SK-N-SH (cell line): ENCODE results near the gene PLA2G1B. TPM values are rescaled to one million over a fixed set of nuclear protein-coding genes. Genes with fewer than 3 reads are reported as not detected.

ENCODE experiments used
- CTCF ChIA-PET: fragments of 300-600, 350-600 bp; formaldehyde crosslinking; extraction: SDS; loops from one replicate; lab custom pipeline; 2021; lab: Yijun Ruan, JAX
- POLR2A ChIA-PET: fragments of 350-600 bp; sonication (Branson Sonifier 250); formaldehyde crosslinking; extraction: SDS; loops from one replicate; lab custom pipeline; 2020; ENCODE audit warnings: antibody characterized with exemption, inconsistent platforms; lab: Yijun Ruan, JAX
- DNase-seq: peaks from one replicate; pipeline ENCODE4 v3.0.0; 2012
- H2AFZ ChIP-seq: fragments of 200-600 bp; sonication (generic); 2 replicates; pipeline ENCODE4 v1.8.1; 2016; ENCODE audit warnings: antibody characterized with exemption, mild to moderate bottlenecking, low read depth
- H3F3A ChIP-seq: fragments of 200-600 bp; sonication (generic); replicated peaks from 2 replicates; pipeline ENCODE3; 2016; ENCODE audit warnings: antibody characterized with exemption, mild to moderate bottlenecking; ENCODE audit not compliant: insufficient read depth
- H3K27ac ChIP-seq, 2 experiments: fragments of 200-500 bp in 1 of 2; fragments of 200-600 bp in 1 of 2; sonication (Bioruptor generic) in 1 of 2; sonication (generic), shearing (Covaris generic) in 1 of 2; 2 replicates each; pipeline versions ENCODE4 v1.5.1 to v1.6.1; 2014 to 2016; ENCODE audit warnings: low read depth in 2 of 2, inconsistent platforms in 1 of 2, low read length in 1 of 2, mild to moderate bottlenecking in 1 of 2, mixed read lengths in 1 of 2
- H3K27me3 ChIP-seq: fragments of 200-600 bp; sonication (generic), shearing (Covaris generic); 2 replicates; pipeline ENCODE4 v1.6.1; 2016; ENCODE audit warnings: mixed run types; ENCODE audit not compliant: insufficient read depth
- H3K36me3 ChIP-seq, 2 experiments: fragments of 200-500 bp in 1 of 2; fragments of 200-600 bp in 1 of 2; sonication (Bioruptor generic) in 1 of 2; sonication (generic) in 1 of 2; replicated peaks in 1 of 2; 2 replicates each; pipeline versions ENCODE3 to v1.5.1; 2014 to 2016; ENCODE audit warnings: low read length in 1 of 2, mild to moderate bottlenecking in 1 of 2; ENCODE audit not compliant: insufficient read depth in 2 of 2, control insufficient read depth in 1 of 2
- H3K4me1 ChIP-seq, 2 experiments: fragments of 200-500 bp in 1 of 2; fragments of 200-600 bp in 1 of 2; sonication (Bioruptor generic) in 1 of 2; sonication (generic), shearing (Covaris generic) in 1 of 2; 2 replicates each; pipeline versions ENCODE4 v1.5.1 to v1.6.1; 2014 to 2016; ENCODE audit warnings: low read depth in 1 of 2, low read length in 1 of 2, mixed run types in 1 of 2; ENCODE audit not compliant: insufficient read depth in 2 of 2, control insufficient read depth in 1 of 2
- H3K4me2 ChIP-seq: fragments of 200-600 bp; sonication (generic), shearing (Covaris generic); 2 replicates; pipeline ENCODE4 v1.6.1; 2017; ENCODE audit warnings: mixed run types
- H3K4me3 ChIP-seq, 2 experiments: fragments of 200-500 bp in 1 of 2; fragments of 200-600 bp in 1 of 2; sonication (Bioruptor generic) in 1 of 2; sonication (generic), shearing (Covaris generic) in 1 of 2; 2 replicates each; pipeline versions ENCODE4 v1.5.1 to v1.8.1; 2014 to 2016; ENCODE audit warnings: low read depth in 2 of 2, inconsistent platforms in 1 of 2, low read length in 1 of 2, mild to moderate bottlenecking in 1 of 2, mixed read lengths in 1 of 2, moderate library complexity in 1 of 2
- H3K79me2 ChIP-seq: fragments of 200-600 bp; sonication (generic); 2 replicates; pipeline ENCODE4 v1.8.1; 2017; ENCODE audit warnings: mild to moderate bottlenecking; ENCODE audit not compliant: insufficient read depth
- H3K9ac ChIP-seq: fragments of 200-600 bp; sonication (generic); 2 replicates; pipeline ENCODE4 v1.6.1; 2017; ENCODE audit warnings: mixed run types
- H3K9me2 ChIP-seq: fragments of 200-600 bp; sonication (generic); 2 replicates; pipeline ENCODE4 v1.6.1; 2017; ENCODE audit warnings: mixed run types
- H3K9me3 ChIP-seq: fragments of 200-600 bp; sonication (generic); 2 replicates; pipeline ENCODE4 v1.6.1; 2017; ENCODE audit warnings: mixed run types, mild to moderate bottlenecking, moderate library complexity
- H4K20me1 ChIP-seq: fragments of 200-600 bp; sonication (generic); 2 replicates; pipeline ENCODE4 v1.6.1; 2017; ENCODE audit warnings: mild to moderate bottlenecking, mixed run types; ENCODE audit not compliant: insufficient read depth
- CHD2 ChIP-seq: fragments of 150-350 bp; IDR thresholded peaks from 2 replicates; pipeline ENCODE4 v1.6.1; 2018; ENCODE audit warnings: low read length; ENCODE audit not compliant: partially characterized antibody
- EP300 ChIP-seq, 2 experiments: IDR thresholded peaks; 2 replicates each; pipeline versions ENCODE4 v1.4.0 to v1.6.1; 2012; ENCODE audit warnings: borderline replicate concordance in 1 of 2, low read depth in 1 of 2, low read length in 1 of 2
- FOSL2 ChIP-seq: IDR thresholded peaks from 2 replicates; pipeline ENCODE4 v1.4.0; 2012; ENCODE audit warnings: low read depth, mild to moderate bottlenecking, moderate library complexity, borderline replicate concordance
- FOXJ3 ChIP-seq: sonication (generic); formaldehyde crosslinking; IDR thresholded peaks from 2 replicates; pipeline ENCODE4 v1.5.1; 2020; ENCODE audit warnings: mild to moderate bottlenecking, missing genetic modification reagents
- FOXM1 ChIP-seq: IDR thresholded peaks from 2 replicates; pipeline ENCODE4 v1.4.0; 2012; ENCODE audit warnings: low read depth, mild to moderate bottlenecking
- GABPA ChIP-seq: IDR thresholded peaks from 2 replicates; pipeline ENCODE4 v1.4.0; 2012; ENCODE audit warnings: low read depth, mild to moderate bottlenecking
- GATA2 ChIP-seq: sonication (generic); formaldehyde crosslinking; IDR thresholded peaks from 2 replicates; pipeline ENCODE4 v1.5.0; 2020; ENCODE audit warnings: mild to moderate bottlenecking, missing genetic modification reagents
- MEF2A ChIP-seq: IDR thresholded peaks from 2 replicates; pipeline ENCODE4 v1.4.0; 2012; ENCODE audit warnings: low read depth, borderline replicate concordance
- NFIC ChIP-seq: IDR thresholded peaks from 2 replicates; pipeline ENCODE4 v1.4.0; 2012; ENCODE audit warnings: borderline replicate concordance
- RAD21 ChIP-seq: IDR thresholded peaks from 2 replicates; pipeline ENCODE4 v1.6.1; 2012; ENCODE audit warnings: mild to moderate bottlenecking, low read length
- RCOR1 ChIP-seq: fragments of 150-350 bp; IDR thresholded peaks from 2 replicates; pipeline ENCODE4 v1.6.1; 2017; ENCODE audit warnings: antibody characterized with exemption, low read length
- TCF12 ChIP-seq: IDR thresholded peaks from 2 replicates; pipeline ENCODE4 v1.4.0; 2012
- YY1 ChIP-seq: IDR thresholded peaks from 2 replicates; pipeline ENCODE4 v1.4.0; 2012; ENCODE audit warnings: low read depth, mild to moderate bottlenecking
- ZBTB33 ChIP-seq: IDR thresholded peaks from 2 replicates; pipeline ENCODE4 v1.4.0; 2012; ENCODE audit warnings: low read depth, borderline replicate concordance
- WGBS: methylation state at CpG from one replicate; pipeline ENCODE4 v1.1.6; 2017; ENCODE audit warnings: low lambda C conversion rate; 5-methylcytosine and 5-hydroxymethylcytosine counted together
- polyA plus RNA-seq, 3 experiments: library from polyadenylated mRNA; depleted of rRNA; stranded (reverse); fragments of >200 nt; gene quantifications; 2 replicates each; pipeline ENCODE4 v1.2.3, GENCODE V29; 2012
- TF ChIP-seq, protein P1 (sequence below): IDR thresholded peaks from 2 replicates; pipeline ENCODE4 v1.4.0; 2012; ENCODE audit warnings: low read depth
- TF ChIP-seq, protein P2 (sequence below): fragments of 200-600 bp; sonication (generic); IDR thresholded peaks from 2 replicates; pipeline ENCODE4 v1.6.1; 2017; ENCODE audit warnings: antibody characterized with exemption, mild to moderate bottlenecking, moderate library complexity
- TF ChIP-seq, protein P3 (sequence below): fragments of 150-350 bp; IDR thresholded peaks from 2 replicates; pipeline ENCODE4 v1.6.1; 2017; ENCODE audit warnings: antibody characterized with exemption, low read length, low read depth, borderline replicate concordance

Gene PLA2G1B
- polyA plus RNA-seq, 1 of the 3 experiments (the other 2 are of a cell fraction) = not detected

DNA sequence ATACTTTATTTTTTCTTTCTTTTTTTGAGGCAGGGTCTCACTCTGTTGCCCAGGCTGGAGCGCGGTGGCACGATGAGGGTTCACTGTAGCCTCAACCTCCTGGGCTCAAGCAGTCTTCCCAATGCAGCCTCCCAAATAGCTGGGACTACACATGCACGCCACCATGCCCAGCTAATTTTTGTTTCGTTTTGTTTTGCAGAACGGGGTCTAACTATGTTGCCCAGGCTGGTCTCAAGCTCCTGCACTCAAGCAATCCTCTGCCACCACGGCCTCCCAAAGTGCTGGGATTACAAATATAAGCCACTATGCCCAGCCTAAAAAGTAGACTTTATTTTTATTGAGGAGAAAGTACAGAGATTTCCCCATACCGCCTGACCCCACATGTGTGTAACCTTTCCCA is 46.1 kb upstream of the PLA2G1B start:
- H3K4me3 ChIP-seq = no peak overlapping the region
- CTCF ChIA-PET = interaction anchor here (2.2 kb wide), 1 partner anchor 56 kb away, joined by 8 read pairs; no protein-coding TSS in a partner anchor
- H3K27me3 ChIP-seq = peaks cover 41% of the 10 kb centered on the region

More for the DNA sequence above, 46.1 kb upstream of the PLA2G1B start:
- DNase-seq = no peak
- H3K27ac ChIP-seq = no peak overlapping the region
- no peaks in the 10 kb centered on the region for H3K9me3 ChIP-seq
- no peaks in the 10 kb centered on the region for H3F3A ChIP-seq
- no peaks in the 10 kb centered on the region for H3K79me2 ChIP-seq
- peaks cover 0 to 2% of the 10 kb centered on the region in 2 experiments; a peak in 1 of 4 replicates for H3K4me1 ChIP-seq
- POLR2A ChIA-PET = interaction anchor here (1.3 kb wide), 1 partner anchor 13 kb away, joined by 3 read pairs; no protein-coding TSS in a partner anchor
- H4K20me1 ChIP-seq = no peaks in the 10 kb centered on the region
- no peak overlapping the region for H3K4me2 ChIP-seq
- H3K9me2 ChIP-seq = no peaks in the 10 kb centered on the region
- no peaks in the 10 kb centered on the region for H3K36me3 ChIP-seq
- TF ChIP-seq, protein P1, sequence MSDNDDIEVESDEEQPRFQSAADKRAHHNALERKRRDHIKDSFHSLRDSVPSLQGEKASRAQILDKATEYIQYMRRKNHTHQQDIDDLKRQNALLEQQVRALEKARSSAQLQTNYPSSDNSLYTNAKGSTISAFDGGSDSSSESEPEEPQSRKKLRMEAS = no peak
- TF ChIP-seq RAD21 (no peak), TCF12 (no peak), MEF2A (no peak), CHD2 (no peak), GATA2 (no peak), ZBTB33 (no peak), FOXM1 (no peak), GABPA (no peak), NFIC (no peak), FOSL2 (no peak), EP300 (IDR thresholded peaks at IDR 0.05; ENCODE audit: borderline replicate concordance in 1 of 2, low read depth in 1 of 2, low read length in 1 of 2) (no peak), FOXJ3 (CRISPR knock-in tag) (no peak), YY1 (no peak), RCOR1 (no peak)
- TF ChIP-seq, protein P2, sequence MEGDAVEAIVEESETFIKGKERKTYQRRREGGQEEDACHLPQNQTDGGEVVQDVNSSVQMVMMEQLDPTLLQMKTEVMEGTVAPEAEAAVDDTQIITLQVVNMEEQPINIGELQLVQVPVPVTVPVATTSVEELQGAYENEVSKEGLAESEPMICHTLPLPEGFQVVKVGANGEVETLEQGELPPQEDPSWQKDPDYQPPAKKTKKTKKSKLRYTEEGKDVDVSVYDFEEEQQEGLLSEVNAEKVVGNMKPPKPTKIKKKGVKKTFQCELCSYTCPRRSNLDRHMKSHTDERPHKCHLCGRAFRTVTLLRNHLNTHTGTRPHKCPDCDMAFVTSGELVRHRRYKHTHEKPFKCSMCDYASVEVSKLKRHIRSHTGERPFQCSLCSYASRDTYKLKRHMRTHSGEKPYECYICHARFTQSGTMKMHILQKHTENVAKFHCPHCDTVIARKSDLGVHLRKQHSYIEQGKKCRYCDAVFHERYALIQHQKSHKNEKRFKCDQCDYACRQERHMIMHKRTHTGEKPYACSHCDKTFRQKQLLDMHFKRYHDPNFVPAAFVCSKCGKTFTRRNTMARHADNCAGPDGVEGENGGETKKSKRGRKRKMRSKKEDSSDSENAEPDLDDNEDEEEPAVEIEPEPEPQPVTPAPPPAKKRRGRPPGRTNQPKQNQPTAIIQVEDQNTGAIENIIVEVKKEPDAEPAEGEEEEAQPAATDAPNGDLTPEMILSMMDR = no peak
- TF ChIP-seq, protein P3, sequence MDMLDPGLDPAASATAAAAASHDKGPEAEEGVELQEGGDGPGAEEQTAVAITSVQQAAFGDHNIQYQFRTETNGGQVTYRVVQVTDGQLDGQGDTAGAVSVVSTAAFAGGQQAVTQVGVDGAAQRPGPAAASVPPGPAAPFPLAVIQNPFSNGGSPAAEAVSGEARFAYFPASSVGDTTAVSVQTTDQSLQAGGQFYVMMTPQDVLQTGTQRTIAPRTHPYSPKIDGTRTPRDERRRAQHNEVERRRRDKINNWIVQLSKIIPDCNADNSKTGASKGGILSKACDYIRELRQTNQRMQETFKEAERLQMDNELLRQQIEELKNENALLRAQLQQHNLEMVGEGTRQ = no peak
- TF ChIP-seq, all 33 proteins: peak for 0
- WGBS = 87% methylated on average over 8 of the region's 8 CpGs
- no peak overlapping the region for H2AFZ ChIP-seq
- no peak overlapping the region for H3K9ac ChIP-seq
